ENCODE results near the gene QSER1. TPM values are rescaled to one million over a fixed set of nuclear protein-coding genes. Genes with fewer than 3 reads are reported as not detected.

The QSER1 gene
- total and polyA plus RNA-seq, 9 of the 15 experiments (the other 6 are each of a cell fraction or from before 2014, with no cell fraction given): 5.8 to 33.6 (median 22.3) TPM

DNA sequence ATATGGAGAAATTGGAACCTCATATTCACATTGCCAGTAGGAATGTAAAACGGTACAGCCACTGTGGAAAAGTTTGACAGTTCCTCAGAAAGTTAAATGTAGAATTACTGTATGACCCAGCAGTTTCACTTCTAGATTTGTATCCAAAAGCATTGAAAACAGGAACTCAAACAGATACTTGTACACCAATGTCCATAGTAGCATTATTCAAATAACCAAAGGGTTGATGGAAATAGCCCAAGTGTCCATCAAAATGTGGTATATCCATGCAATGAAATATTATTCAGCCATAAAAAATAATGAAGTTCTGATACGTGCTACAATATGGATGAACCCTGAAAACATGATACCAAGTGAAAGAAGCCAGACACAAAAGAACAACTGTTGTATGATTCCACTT is 45.1 kb upstream of the QSER1 start:
- Histone ChIP-seq H4K20me1 (replicated peaks; ENCODE audit: control insufficient read depth, insufficient read depth, low read length) (no peaks in the 10 kb centered on the region), H2AFZ (ENCODE audit: low read depth, low read length) (no peak overlapping the region), H3K9ac (ENCODE audit: insufficient read depth in 1 of 2, low read depth in 2 of 2, low read length in 2 of 2) (no peak overlapping the region), H3K9me1 (ENCODE audit: control insufficient read depth, insufficient read depth, low read length) (no peaks in the 10 kb centered on the region), H3K27ac (ENCODE audit: extremely low read depth, low read depth, low read length) (no peak overlapping the region), H3K27me3 (ENCODE audit: control insufficient read depth in 2 of 2, insufficient read depth in 2 of 2, low read length in 2 of 2) (peaks cover 0 to 12% of the 10 kb centered on the region in 2 experiments; a peak in 2 of 5 replicates), H3K9me3 (replicated peaks; ENCODE audit: control insufficient read depth, insufficient read depth, low read depth, low read length) (no peaks in the 10 kb centered on the region), H3K4me1 (replicated peaks in 1 of 2; ENCODE audit: control insufficient read depth in 2 of 2, insufficient read depth in 2 of 2, low read length in 2 of 2) (no peaks in the 10 kb centered on the region), H3K79me2 (ENCODE audit: control insufficient read depth, insufficient read depth, low read length) (no peaks in the 10 kb centered on the region), H3K4me3 (no peak overlapping the region), H3K36me3 (ENCODE audit: control insufficient read depth, insufficient read depth, low read length) (no peaks in the 10 kb centered on the region), H3K4me2 (ENCODE audit: insufficient read depth, low read length) (no peak overlapping the region)
- in situ Hi-C loops (cut with MboI): no loop called here
- no peak for DNase-seq (ENCODE audit: extremely low read depth in 1 of 4, low spot score in 3 of 4)
- no peak for FAIRE-seq
- 7% methylated on average over 2 of the region's 2 CpGs for WGBS (ENCODE audit: insufficient coverage, low coverage, missing lambda C conversion rate)
- intact Hi-C loops (cut with micrococcal nuclease): no loop called here
- CTCF ChIA-PET (ENCODE audit: low intra/inter-chr PET ratio): no interaction called here
- ATAC-seq: no peak
- no TSS peak for BruUV-seq (replicated peaks)
- POLR2A ChIA-PET: no interaction called here
- TF ChIP-seq ZC3H11A (IDR thresholded peaks at IDR 0.05; ENCODE audit: low read depth, low read length) (no peak), BCOR (IDR thresholded peaks at IDR 0.05) (no peak), BRF1 (IDR thresholded peaks at IDR 0.05; ENCODE audit: borderline replicate concordance, extremely low read depth, insufficient read length) (no peak), KDM5B (IDR thresholded peaks at IDR 0.05; ENCODE audit: insufficient replicate concordance, low read depth, low read length) (no peak), FOSL1 (tag; conservative IDR thresholded peaks at IDR 0.05) (no peak), MED1 (CRISPR knock-in tag; IDR thresholded peaks at IDR 0.05; ENCODE audit: borderline replicate concordance) (no peak), SMC3 (conservative IDR thresholded peaks at IDR 0.05; ENCODE audit: insufficient read depth, low read depth, low read length) (no peak), NRF1 (conservative IDR thresholded peaks at IDR 0.05 in 1 of 2, IDR thresholded peaks at IDR 0.05 in 1 of 2) (no peak), PURB (CRISPR knock-in tag; IDR thresholded peaks at IDR 0.05; ENCODE audit: low read depth) (no peak), ZNF23 (CRISPR knock-in tag; IDR thresholded peaks at IDR 0.05) (no peak)
- TF ChIP-seq, protein P1, sequence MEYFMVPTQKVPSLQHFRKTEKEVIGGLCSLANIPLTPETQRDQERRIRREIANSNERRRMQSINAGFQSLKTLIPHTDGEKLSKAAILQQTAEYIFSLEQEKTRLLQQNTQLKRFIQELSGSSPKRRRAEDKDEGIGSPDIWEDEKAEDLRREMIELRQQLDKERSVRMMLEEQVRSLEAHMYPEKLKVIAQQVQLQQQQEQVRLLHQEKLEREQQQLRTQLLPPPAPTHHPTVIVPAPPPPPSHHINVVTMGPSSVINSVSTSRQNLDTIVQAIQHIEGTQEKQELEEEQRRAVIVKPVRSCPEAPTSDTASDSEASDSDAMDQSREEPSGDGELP (CRISPR knock-in tag; IDR thresholded peaks at IDR 0.05; ENCODE audit: borderline replicate concordance): no peak
- TF ChIP-seq, protein P2, sequence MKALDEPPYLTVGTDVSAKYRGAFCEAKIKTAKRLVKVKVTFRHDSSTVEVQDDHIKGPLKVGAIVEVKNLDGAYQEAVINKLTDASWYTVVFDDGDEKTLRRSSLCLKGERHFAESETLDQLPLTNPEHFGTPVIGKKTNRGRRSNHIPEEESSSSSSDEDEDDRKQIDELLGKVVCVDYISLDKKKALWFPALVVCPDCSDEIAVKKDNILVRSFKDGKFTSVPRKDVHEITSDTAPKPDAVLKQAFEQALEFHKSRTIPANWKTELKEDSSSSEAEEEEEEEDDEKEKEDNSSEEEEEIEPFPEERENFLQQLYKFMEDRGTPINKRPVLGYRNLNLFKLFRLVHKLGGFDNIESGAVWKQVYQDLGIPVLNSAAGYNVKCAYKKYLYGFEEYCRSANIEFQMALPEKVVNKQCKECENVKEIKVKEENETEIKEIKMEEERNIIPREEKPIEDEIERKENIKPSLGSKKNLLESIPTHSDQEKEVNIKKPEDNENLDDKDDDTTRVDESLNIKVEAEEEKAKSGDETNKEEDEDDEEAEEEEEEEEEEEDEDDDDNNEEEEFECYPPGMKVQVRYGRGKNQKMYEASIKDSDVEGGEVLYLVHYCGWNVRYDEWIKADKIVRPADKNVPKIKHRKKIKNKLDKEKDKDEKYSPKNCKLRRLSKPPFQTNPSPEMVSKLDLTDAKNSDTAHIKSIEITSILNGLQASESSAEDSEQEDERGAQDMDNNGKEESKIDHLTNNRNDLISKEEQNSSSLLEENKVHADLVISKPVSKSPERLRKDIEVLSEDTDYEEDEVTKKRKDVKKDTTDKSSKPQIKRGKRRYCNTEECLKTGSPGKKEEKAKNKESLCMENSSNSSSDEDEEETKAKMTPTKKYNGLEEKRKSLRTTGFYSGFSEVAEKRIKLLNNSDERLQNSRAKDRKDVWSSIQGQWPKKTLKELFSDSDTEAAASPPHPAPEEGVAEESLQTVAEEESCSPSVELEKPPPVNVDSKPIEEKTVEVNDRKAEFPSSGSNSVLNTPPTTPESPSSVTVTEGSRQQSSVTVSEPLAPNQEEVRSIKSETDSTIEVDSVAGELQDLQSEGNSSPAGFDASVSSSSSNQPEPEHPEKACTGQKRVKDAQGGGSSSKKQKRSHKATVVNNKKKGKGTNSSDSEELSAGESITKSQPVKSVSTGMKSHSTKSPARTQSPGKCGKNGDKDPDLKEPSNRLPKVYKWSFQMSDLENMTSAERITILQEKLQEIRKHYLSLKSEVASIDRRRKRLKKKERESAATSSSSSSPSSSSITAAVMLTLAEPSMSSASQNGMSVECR (CRISPR knock-in tag; IDR thresholded peaks at IDR 0.05): no peak
- TF ChIP-seq, protein P3, sequence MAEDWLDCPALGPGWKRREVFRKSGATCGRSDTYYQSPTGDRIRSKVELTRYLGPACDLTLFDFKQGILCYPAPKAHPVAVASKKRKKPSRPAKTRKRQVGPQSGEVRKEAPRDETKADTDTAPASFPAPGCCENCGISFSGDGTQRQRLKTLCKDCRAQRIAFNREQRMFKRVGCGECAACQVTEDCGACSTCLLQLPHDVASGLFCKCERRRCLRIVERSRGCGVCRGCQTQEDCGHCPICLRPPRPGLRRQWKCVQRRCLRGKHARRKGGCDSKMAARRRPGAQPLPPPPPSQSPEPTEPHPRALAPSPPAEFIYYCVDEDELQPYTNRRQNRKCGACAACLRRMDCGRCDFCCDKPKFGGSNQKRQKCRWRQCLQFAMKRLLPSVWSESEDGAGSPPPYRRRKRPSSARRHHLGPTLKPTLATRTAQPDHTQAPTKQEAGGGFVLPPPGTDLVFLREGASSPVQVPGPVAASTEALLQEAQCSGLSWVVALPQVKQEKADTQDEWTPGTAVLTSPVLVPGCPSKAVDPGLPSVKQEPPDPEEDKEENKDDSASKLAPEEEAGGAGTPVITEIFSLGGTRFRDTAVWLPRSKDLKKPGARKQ (CRISPR knock-in tag; IDR thresholded peaks at IDR 0.05): no peak
